Glutamatergic neuron (in vitro differentiated cells): ENCODE measurements around the gene SUN1. TPM values are rescaled to one million over a fixed set of nuclear protein-coding genes. Genes with fewer than 3 reads are reported as not detected.

Experiments used
- DNase-seq: peaks from one replicate; pipeline ENCODE4 v3.0.0; 2022
- H3K27ac Mint-ChIP-seq: one replicate; pipeline ENCODE4 v1.8.0; 2020; ENCODE audit warnings: mild to moderate bottlenecking, mixed read lengths, inconsistent platforms; ENCODE audit not compliant: unreplicated experiment
- H3K27me3 Mint-ChIP-seq: one replicate; pipeline ENCODE4 v1.8.0; 2020; ENCODE audit warnings: mild to moderate bottlenecking, moderate library complexity, mixed read lengths, inconsistent platforms; ENCODE audit not compliant: unreplicated experiment
- H3K36me3 Mint-ChIP-seq: one replicate; pipeline ENCODE4 v1.8.0; 2020; ENCODE audit warnings: mild to moderate bottlenecking, mixed read lengths, inconsistent platforms; ENCODE audit not compliant: unreplicated experiment
- H3K4me1 Mint-ChIP-seq: one replicate; pipeline ENCODE4 v1.8.0; 2020; ENCODE audit warnings: mild to moderate bottlenecking, low read depth, mixed read lengths, inconsistent platforms; ENCODE audit not compliant: unreplicated experiment
- H3K4me3 Mint-ChIP-seq: one replicate; pipeline ENCODE4 v1.8.0; 2020; ENCODE audit warnings: mild to moderate bottlenecking, mixed read lengths, inconsistent platforms; ENCODE audit not compliant: unreplicated experiment
- H3K9me3 Mint-ChIP-seq: one replicate; pipeline ENCODE4 v1.8.0; 2020; ENCODE audit warnings: mild to moderate bottlenecking, moderate library complexity, mixed read lengths, inconsistent platforms; ENCODE audit not compliant: unreplicated experiment
- total RNA-seq: library from RNA; stranded (reverse); fragmentation: NEBNext Ultra II Directional; extraction: Animal tissue kit (Norgen Biotek cat#: 25700); gene quantifications from one replicate; pipeline ENCODE4 v1.2.1, GENCODE V29; 2021; ENCODE audit not compliant: unreplicated experiment
- TF ChIP-seq, protein P1 (sequence below): fragments of 200-600 bp; sonication (generic); IDR thresholded peaks from one replicate; pipeline ENCODE4 v1.5.0; 2021; ENCODE audit not compliant: partially characterized antibody, unreplicated experiment

Gene SUN1
- total RNA-seq, 1 donor from 2014 or later, result 879 TPM

DNA sequence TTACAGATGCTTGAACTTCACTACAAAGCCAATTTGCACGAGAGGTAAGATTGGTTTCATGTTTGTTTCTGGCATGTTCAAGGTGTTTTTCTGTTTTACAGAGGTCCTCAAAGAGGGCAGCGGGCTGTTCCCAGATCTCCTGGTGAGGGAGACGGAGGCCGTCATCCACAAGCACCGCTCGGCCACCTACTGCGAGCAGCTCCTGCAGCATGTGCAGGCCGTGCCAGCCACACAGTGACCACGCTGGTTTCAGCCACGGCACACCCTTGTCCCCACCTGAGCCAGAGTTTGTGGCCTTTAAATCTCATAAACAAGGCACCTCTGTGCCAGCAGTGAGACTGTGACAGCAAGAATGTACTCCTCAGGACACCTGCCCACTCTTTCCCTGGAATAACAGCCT lies 46.9 kb upstream of the SUN1 start:
- TF ChIP-seq, protein P1, sequence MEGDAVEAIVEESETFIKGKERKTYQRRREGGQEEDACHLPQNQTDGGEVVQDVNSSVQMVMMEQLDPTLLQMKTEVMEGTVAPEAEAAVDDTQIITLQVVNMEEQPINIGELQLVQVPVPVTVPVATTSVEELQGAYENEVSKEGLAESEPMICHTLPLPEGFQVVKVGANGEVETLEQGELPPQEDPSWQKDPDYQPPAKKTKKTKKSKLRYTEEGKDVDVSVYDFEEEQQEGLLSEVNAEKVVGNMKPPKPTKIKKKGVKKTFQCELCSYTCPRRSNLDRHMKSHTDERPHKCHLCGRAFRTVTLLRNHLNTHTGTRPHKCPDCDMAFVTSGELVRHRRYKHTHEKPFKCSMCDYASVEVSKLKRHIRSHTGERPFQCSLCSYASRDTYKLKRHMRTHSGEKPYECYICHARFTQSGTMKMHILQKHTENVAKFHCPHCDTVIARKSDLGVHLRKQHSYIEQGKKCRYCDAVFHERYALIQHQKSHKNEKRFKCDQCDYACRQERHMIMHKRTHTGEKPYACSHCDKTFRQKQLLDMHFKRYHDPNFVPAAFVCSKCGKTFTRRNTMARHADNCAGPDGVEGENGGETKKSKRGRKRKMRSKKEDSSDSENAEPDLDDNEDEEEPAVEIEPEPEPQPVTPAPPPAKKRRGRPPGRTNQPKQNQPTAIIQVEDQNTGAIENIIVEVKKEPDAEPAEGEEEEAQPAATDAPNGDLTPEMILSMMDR, result no peak
- H3K36me3 Mint-ChIP-seq, result peaks cover 3% of the 10 kb centered on the region
- H3K9me3 Mint-ChIP-seq, result peaks cover 4% of the 10 kb centered on the region

DNA sequence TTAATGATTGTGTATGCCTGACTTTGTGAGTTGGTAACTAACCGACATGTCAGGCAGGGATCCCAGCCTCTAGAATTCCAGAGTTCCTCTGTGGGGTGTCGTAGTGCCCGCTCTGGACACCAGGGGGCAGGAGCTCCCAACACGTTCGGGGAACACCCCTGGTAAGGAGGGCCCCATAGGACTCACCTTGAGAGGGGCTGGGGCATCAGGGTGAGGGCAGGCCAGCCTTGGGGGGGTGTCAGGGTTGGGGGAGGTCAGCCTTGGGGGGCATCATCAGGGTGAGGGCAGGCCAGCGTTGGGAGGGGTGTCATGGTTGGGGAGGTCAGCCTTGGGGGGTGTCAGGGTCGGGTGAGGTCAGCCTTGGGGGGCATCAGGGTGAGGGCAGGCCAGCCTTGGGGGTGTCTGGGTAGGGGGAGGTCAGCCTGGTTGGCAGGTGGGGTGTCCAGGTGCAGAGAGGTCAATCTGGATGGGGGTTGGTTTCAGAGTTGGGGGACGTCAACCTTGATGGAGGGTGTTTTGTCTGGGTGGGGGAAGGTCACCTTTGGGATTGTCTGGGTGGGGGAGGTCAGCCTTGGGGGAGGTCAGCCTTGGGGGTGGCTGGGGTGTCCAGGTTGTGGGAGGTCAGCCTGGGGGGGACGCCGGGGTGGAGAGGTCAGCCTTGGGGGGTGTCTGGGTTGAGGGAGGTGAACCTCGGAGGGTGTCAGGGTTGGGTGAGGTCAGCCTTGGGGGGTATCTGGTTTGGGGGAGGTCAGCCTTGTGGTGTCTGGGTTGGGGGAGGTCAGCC lies 45.6 kb upstream of the SUN1 start:
- no peak overlapping the region for H3K4me3 Mint-ChIP-seq
- peak; percentile 83 for DNase-seq
- H3K9me3 Mint-ChIP-seq, result peaks cover 4% of the 10 kb centered on the region
- H3K4me1 Mint-ChIP-seq, result no peaks in the 10 kb centered on the region
- no peak overlapping the region for H3K27ac Mint-ChIP-seq
- peaks cover 2% of the 10 kb centered on the region for H3K27me3 Mint-ChIP-seq
- peaks cover 3% of the 10 kb centered on the region for H3K36me3 Mint-ChIP-seq
- TF ChIP-seq, protein P1, result peak; percentile 75

More for the DNA sequence above, 46.9 kb upstream of the SUN1 start:
- Mint-ChIP-seq H3K27me3 (peaks cover 2% of the 10 kb centered on the region), H3K4me1 (no peaks in the 10 kb centered on the region), H3K27ac (no peak overlapping the region), H3K4me3 (no peak overlapping the region)
- DNase-seq, result no peak

DNA sequence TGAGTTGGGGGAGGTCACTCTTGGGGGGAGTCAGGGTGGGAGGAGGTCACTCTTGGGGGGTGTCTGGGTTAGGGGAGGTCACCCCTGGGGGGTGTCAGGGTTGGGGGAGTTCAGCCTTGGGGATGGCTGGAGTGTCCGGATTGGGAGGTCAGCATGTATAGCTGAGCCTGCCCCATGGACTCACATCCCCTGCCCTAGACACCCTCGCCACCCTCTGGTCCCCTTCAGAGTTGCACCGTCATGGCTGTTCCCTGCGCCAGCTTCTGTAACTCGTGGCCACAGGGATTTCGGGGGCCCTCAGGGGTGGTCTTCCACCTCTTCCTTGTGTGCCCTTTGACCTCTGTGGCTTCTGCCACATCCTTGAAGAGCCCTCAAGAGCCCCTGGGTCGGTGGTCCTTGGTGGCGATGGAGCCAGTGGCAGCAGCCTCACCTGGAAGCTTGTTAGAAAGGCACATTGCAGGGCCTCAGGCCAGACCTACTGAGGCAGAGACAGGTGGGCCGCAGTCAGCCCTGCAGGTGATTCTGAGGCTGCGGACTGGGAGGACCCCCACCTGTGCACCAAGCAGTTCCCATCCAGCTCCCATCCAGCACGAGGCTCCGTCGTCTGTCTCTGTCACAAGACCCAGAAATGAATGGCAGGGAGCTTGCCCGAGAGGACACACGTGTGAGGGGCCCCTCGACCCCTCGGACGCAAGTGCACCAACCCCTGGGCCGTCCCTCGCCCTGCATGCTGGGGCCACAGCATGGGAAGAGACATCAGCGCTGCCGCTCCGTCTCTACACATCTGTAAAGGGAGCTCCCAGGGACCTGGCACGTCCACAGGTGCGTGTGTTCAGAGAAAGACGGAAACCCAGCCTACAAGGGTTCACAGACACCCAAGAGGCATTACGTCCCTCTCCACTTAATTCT lies 44.7 kb upstream of the SUN1 start:
- peaks cover 4% of the 10 kb centered on the region for H3K9me3 Mint-ChIP-seq
- H3K4me3 Mint-ChIP-seq, result no peak overlapping the region
- peaks cover 2% of the 10 kb centered on the region for H3K27me3 Mint-ChIP-seq
- no peak for DNase-seq
- no peaks in the 10 kb centered on the region for H3K4me1 Mint-ChIP-seq
- TF ChIP-seq, protein P1, result no peak
- H3K36me3 Mint-ChIP-seq, result peaks cover 3% of the 10 kb centered on the region
- H3K27ac Mint-ChIP-seq, result no peak overlapping the region

DNA sequence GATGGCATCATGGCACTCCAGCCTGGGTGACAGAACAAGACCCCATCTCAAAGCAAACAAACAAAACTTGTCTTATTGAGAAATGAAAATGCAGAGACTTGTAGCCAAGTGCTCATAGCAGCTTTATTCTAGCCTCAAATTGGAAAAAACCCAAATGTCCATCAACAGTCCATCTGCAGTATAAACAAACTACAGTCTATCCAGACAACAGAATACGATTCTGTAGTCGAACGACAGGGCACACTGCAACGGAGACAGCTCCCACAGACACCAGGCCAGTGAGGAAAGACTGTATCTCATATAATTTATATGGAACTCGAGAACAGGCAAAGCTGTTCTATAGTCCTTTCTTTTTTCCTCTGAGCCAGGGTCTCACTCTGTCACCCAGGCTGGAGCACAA lies 40.8 kb upstream of the SUN1 start:
- peaks cover 3% of the 10 kb centered on the region for H3K36me3 Mint-ChIP-seq
- H3K4me1 Mint-ChIP-seq, result no peaks in the 10 kb centered on the region
- H3K9me3 Mint-ChIP-seq, result peaks cover 2% of the 10 kb centered on the region
- no peak overlapping the region for H3K27ac Mint-ChIP-seq
- H3K4me3 Mint-ChIP-seq, result no peak overlapping the region
- TF ChIP-seq, protein P1, result no peak
- no peaks in the 10 kb centered on the region for H3K27me3 Mint-ChIP-seq
- no peak for DNase-seq
